Trophoblast cell (in vitro differentiated cells and primary cell): ENCODE measurements around the gene ADAM19.

Experiments
- DNase-seq, 2 donors: peaks; one replicate each; pipeline ENCODE4 v3.0.0-alpha.2; 2016
- H2AFZ ChIP-seq: 2 replicates; pipeline ENCODE4 v1.6.1; 2013; ENCODE audit warnings: low read length, moderate library complexity, mild to moderate bottlenecking; ENCODE audit not compliant: insufficient read depth, poor library complexity
- H2AK5ac ChIP-seq: 2 replicates; pipeline ENCODE4 v1.6.1; 2013; ENCODE audit warnings: mild to moderate bottlenecking, low read length
- H2BK120ac ChIP-seq: 2 replicates; pipeline ENCODE4 v1.6.1; 2013; ENCODE audit warnings: low read length, mild to moderate bottlenecking, moderate library complexity; ENCODE audit not compliant: insufficient read depth, poor library complexity
- H2BK12ac ChIP-seq: 2 replicates; pipeline ENCODE4 v1.6.1; 2013; ENCODE audit warnings: mild to moderate bottlenecking, low read length, moderate library complexity
- H2BK5ac ChIP-seq: 2 replicates; pipeline ENCODE4 v1.6.1; 2013; ENCODE audit warnings: low read length, low read depth, moderate library complexity, mild to moderate bottlenecking; ENCODE audit not compliant: poor library complexity
- H3K14ac ChIP-seq: 2 replicates; pipeline ENCODE4 v1.6.1; 2013; ENCODE audit warnings: mild to moderate bottlenecking, low read length
- H3K18ac ChIP-seq: 2 replicates; pipeline ENCODE4 v1.6.1; 2013; ENCODE audit warnings: mild to moderate bottlenecking, low read length
- H3K23ac ChIP-seq: 2 replicates; pipeline ENCODE4 v1.6.1; 2013; ENCODE audit warnings: low read length
- H3K27ac ChIP-seq: 2 replicates; pipeline ENCODE4 v1.5.1; 2013; ENCODE audit warnings: low read depth, mild to moderate bottlenecking, inconsistent platforms, low read length, moderate library complexity
- H3K27me3 ChIP-seq: 2 replicates; pipeline ENCODE4 v1.6.1; 2013; ENCODE audit warnings: inconsistent platforms, mild to moderate bottlenecking, low read length, moderate library complexity; ENCODE audit not compliant: insufficient read depth
- H3K36me3 ChIP-seq, 2 experiments: 1 replicate in 1 of 2; 2 replicates in 1 of 2; pipeline ENCODE4 v1.6.1; 2013; ENCODE audit warnings: low read length in 2 of 2, mild to moderate bottlenecking in 2 of 2, moderate library complexity in 1 of 2; ENCODE audit not compliant: insufficient read depth in 2 of 2, control insufficient read depth in 1 of 2
- H3K4ac ChIP-seq: 2 replicates; pipeline ENCODE4 v1.6.1; 2013; ENCODE audit warnings: low read depth, mild to moderate bottlenecking, low read length, moderate library complexity
- H3K4me1 ChIP-seq, 2 experiments: 1 replicate in 1 of 2; 2 replicates in 1 of 2; pipeline ENCODE4 v1.6.1; 2013; ENCODE audit warnings: low read length in 2 of 2, mild to moderate bottlenecking in 2 of 2, moderate library complexity in 1 of 2; ENCODE audit not compliant: insufficient read depth in 2 of 2, control insufficient read depth in 1 of 2
- H3K4me2 ChIP-seq: 2 replicates; pipeline ENCODE4 v1.6.1; 2013; ENCODE audit warnings: inconsistent platforms, mild to moderate bottlenecking, low read length, moderate library complexity
- H3K4me3 ChIP-seq: 2 replicates; pipeline ENCODE4 v1.5.1; 2013; ENCODE audit warnings: mild to moderate bottlenecking, low read depth, low read length, inconsistent platforms
- H3K79me1 ChIP-seq: one replicate; pipeline ENCODE4 v1.6.1; 2013; ENCODE audit warnings: low read length
- H3K79me2 ChIP-seq: 2 replicates; pipeline ENCODE4 v1.6.1; 2013; ENCODE audit warnings: low read length, mild to moderate bottlenecking; ENCODE audit not compliant: control insufficient read depth, insufficient read depth, poor library complexity
- H3K9ac ChIP-seq: 2 replicates; pipeline ENCODE4 v1.6.1; 2013; ENCODE audit warnings: mild to moderate bottlenecking, low read length
- H3K9me3 ChIP-seq: 2 replicates; pipeline ENCODE4 v1.6.1; 2013; ENCODE audit warnings: low read depth, mild to moderate bottlenecking, control low read depth, inconsistent platforms, low read length; ENCODE audit not compliant: insufficient read depth
- H4K12ac ChIP-seq: 2 replicates; pipeline ENCODE4 v1.6.1; 2013; ENCODE audit warnings: low read depth, mild to moderate bottlenecking, low read length, moderate library complexity
- H4K8ac ChIP-seq: 2 replicates; pipeline ENCODE4 v1.6.1; 2013; ENCODE audit warnings: low read depth, mild to moderate bottlenecking, low read length, moderate library complexity
- H4K91ac ChIP-seq: one replicate; pipeline ENCODE4 v1.6.1; 2013; ENCODE audit warnings: low read depth, mild to moderate bottlenecking, low read length, moderate library complexity
- WGBS: extraction: QIAGEN DNeasy Blood & Tissue Kit; methylation state at CpG from one replicate; pipeline ENCODE4 v1.1.7; 2013; ENCODE audit warnings: missing lambda C conversion rate; ENCODE audit not compliant: insufficient read length, insufficient coverage; ENCODE audit errors: extremely low coverage; 5-methylcytosine and 5-hydroxymethylcytosine counted together

Gene ADAM19

GRCh38 chr5:157594257-157594656 lies 18.7 kb upstream of the ADAM19 start:
- no peak overlapping the region for H3K9ac ChIP-seq
- no peak overlapping the region for H3K4ac ChIP-seq
- H3K79me2 ChIP-seq, result no peaks in the 10 kb centered on the region
- H2BK120ac ChIP-seq, result no peak overlapping the region
- no peak overlapping the region for H3K14ac ChIP-seq
- no peak overlapping the region for H2BK5ac ChIP-seq
- H3K18ac ChIP-seq, result no peak overlapping the region
- no peak for DNase-seq
- no peak overlapping the region for H4K8ac ChIP-seq
- no peak overlapping the region for H3K4me3 ChIP-seq
- no peaks in the 10 kb centered on the region for H3K27me3 ChIP-seq
- H4K12ac ChIP-seq, result no peak overlapping the region
- H3K79me1 ChIP-seq, result no peaks in the 10 kb centered on the region
- no peak overlapping the region for H3K23ac ChIP-seq
- H3K4me2 ChIP-seq, result no peak overlapping the region
- H3K27ac ChIP-seq, result no peak overlapping the region
- H3K4me1 ChIP-seq, result no peaks in the 10 kb centered on the region
- no peak overlapping the region for H2AFZ ChIP-seq
- H2BK12ac ChIP-seq, result no peak overlapping the region
- no peak overlapping the region for H4K91ac ChIP-seq
- no peak overlapping the region for H2AK5ac ChIP-seq
- H3K36me3 ChIP-seq, result no peaks in the 10 kb centered on the region
- no peaks in the 10 kb centered on the region for H3K9me3 ChIP-seq

- Histone ChIP-seq H3K4ac (no peak overlapping the region), H3K27ac (no peak overlapping the region), H4K12ac (no peak overlapping the region), H3K9me3 (no peaks in the 10 kb centered on the region), H2BK12ac (no peak overlapping the region), H3K36me3 (no peaks in the 10 kb centered on the region), H3K79me1 (no peaks in the 10 kb centered on the region), H2BK120ac (no peak overlapping the region), H4K8ac (no peak overlapping the region), H2BK5ac (no peak overlapping the region), H4K91ac (no peak overlapping the region), H3K27me3 (no peaks in the 10 kb centered on the region), H3K23ac (no peak overlapping the region), H3K4me2 (no peak overlapping the region), H2AK5ac (no peak overlapping the region), H3K4me1 (no peaks in the 10 kb centered on the region), H3K18ac (no peak overlapping the region), H3K79me2 (no peaks in the 10 kb centered on the region), H2AFZ (no peak overlapping the region), H3K4me3 (no peak overlapping the region), H3K9ac (no peak overlapping the region), H3K14ac (no peak overlapping the region)
- WGBS, result 100% methylated on average over 1 of the region's 6 CpGs
- DNase-seq, result no peak
Observed at GRCh38 chr5:157593052-157593757, 17.6 kb upstream of the ADAM19 start.

- no peak overlapping the region for H2AFZ ChIP-seq
- no peak for DNase-seq
- WGBS, result no CpG with 5 or more reads among the region's 3 CpGs
Observed at GRCh38 chr5:157592594-157592993, 17.0 kb upstream of the ADAM19 start.

GRCh38 chr5:157590478-157590877 lies 14.9 kb upstream of the ADAM19 start:
- Histone ChIP-seq H3K4me3 (no peak overlapping the region), H3K4me2 (no peak overlapping the region), H3K36me3 (no peaks in the 10 kb centered on the region), H3K14ac (no peak overlapping the region), H3K4ac (no peak overlapping the region), H3K79me1 (no peaks in the 10 kb centered on the region), H2BK12ac (no peak overlapping the region), H2BK5ac (no peak overlapping the region), H3K18ac (no peak overlapping the region), H4K91ac (no peak overlapping the region), H3K9ac (no peak overlapping the region), H3K79me2 (no peaks in the 10 kb centered on the region), H2AK5ac (no peak overlapping the region), H2BK120ac (no peak overlapping the region), H3K27me3 (no peaks in the 10 kb centered on the region), H4K12ac (no peak overlapping the region), H3K4me1 (no peaks in the 10 kb centered on the region), H2AFZ (no peak overlapping the region), H3K23ac (no peak overlapping the region), H3K9me3 (no peaks in the 10 kb centered on the region), H4K8ac (no peak overlapping the region), H3K27ac (no peak overlapping the region)
- DNase-seq, result no peak

More at GRCh38 chr5:157592594-157592993, 17.0 kb upstream of the ADAM19 start:
- H4K8ac ChIP-seq, result no peak overlapping the region
- no peak overlapping the region for H2BK12ac ChIP-seq
- no peak overlapping the region for H3K4me2 ChIP-seq
- H3K14ac ChIP-seq, result no peak overlapping the region
- no peak overlapping the region for H4K12ac ChIP-seq
- H3K79me2 ChIP-seq, result no peaks in the 10 kb centered on the region
- no peak overlapping the region for H3K27ac ChIP-seq
- H4K91ac ChIP-seq, result no peak overlapping the region
- H3K4me1 ChIP-seq, result no peaks in the 10 kb centered on the region
- H2AK5ac ChIP-seq, result no peak overlapping the region
- no peaks in the 10 kb centered on the region for H3K79me1 ChIP-seq
- no peak overlapping the region for H3K4ac ChIP-seq
- H3K9me3 ChIP-seq, result no peaks in the 10 kb centered on the region
- no peak overlapping the region for H3K4me3 ChIP-seq
- H3K27me3 ChIP-seq, result no peaks in the 10 kb centered on the region
- no peak overlapping the region for H2BK5ac ChIP-seq
- no peak overlapping the region for H3K9ac ChIP-seq
- H3K18ac ChIP-seq, result no peak overlapping the region
- H3K23ac ChIP-seq, result no peak overlapping the region
- no peaks in the 10 kb centered on the region for H3K36me3 ChIP-seq
- H2BK120ac ChIP-seq, result no peak overlapping the region
